HTERT RPE-1 (cell line): ENCODE measurements around the gene TMEM145.
"Not testable (repeated sequence)": the region's sequence is repeated elsewhere in the genome, so short reads cannot be mapped to it uniquely, and the experiment has no call there.

Source experiments
- in situ Hi-C: fragments of 300-500 bp; cut with MboI; formaldehyde crosslinking; loops from 4 replicates; pipeline ENCODE4 v1.14.3; 2020; ENCODE audit warnings: low sequenced_read_pairs

Gene TMEM145

DNA sequence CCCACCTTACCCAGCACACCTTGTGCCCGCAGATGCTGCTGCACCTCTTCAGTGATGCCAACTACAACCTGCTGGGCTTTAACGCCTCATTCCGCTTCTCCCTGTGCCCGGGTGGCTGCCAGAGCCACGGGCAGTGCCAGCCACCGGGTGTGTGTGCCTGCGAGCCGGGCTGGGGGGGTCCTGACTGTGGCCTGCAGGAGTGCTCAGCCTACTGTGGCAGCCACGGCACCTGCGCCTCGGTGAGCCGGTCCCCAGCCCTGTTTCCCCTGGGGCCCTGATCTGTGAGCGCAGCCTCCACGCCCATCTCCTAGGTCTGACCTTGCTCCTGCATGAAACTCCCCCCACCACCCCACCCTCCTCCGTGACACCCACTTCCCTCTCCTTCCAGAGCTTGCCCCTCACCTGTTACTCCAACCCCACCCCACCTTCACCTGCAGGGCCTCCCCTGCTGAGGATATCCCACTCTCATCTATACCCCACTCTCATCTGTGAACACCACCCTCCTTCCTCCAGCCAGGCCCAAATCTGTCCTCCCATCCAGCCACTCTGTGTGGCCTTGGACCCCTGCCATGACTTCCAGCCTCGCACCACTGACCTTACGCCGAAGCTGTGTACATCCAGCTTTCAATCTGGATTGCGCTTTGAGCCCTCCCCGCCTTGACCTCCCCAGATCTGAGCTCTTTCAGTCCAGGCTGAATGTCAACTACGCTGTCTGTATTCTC lies 21.0 kb downstream of the TMEM145 start:
- in situ Hi-C loops, result no loop called here

DNA sequence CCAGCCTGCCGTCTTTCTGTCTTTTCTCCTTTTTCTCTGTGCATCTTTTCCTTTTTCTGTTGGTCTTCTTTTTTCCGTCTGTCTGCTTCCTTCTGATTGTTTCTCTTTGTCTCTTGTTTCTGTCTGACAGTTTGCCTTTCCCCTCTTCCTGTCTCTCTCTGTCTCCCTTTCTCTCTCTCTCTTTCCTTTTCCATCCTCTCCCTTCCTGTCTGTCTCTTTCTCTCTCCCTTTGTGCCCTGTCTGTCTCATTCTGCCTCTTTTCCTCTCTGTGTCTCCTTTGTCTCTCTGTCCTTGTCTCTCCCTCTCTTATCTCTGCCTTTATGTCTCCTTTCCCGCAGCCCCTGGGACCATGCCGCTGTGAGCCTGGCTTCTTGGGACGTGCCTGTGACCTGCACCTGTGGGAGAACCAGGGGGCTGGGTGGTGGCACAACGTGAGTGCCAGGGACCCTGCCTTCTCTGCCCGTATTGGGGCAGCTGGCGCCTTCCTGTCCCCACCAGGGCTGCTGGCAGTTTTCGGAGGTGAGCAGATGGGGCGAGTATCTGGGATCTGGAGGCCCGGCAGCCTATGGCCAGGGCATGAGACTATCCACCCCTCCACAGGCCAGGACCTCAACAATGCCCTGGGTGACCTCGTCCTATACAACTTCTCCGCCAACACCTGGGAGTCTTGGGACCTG lies 21.7 kb downstream of the TMEM145 start:
- in situ Hi-C loops, result no loop called here

DNA sequence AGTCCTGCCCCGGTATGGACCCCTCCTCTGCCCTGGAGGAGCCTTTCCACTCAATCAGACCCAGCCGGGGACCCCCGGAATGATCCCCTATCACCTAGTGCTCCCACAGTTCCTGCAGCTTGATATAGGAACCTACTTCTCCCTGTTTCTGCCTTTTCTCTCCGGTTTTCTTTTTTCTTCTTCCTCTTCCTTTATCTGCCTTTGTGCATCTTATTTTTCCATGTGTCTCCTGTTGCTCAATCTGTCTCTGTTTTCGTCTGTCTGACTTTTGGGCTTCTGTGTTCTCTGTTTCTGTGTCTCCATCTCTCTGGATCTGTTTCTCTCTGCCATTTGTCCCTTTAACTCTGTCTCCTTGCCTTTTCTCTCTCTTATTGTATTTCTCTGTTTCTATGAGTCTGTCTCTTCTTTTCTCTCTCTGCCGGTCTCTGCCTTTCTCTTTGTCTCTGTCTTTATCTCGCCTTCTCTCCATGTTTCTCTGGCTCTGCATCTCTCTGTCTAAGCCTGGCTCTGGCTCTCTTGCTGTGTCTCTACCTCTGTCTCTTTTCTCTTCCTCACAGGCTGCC lies 22.3 kb downstream of the TMEM145 start:
- in situ Hi-C loops, result no loop called here

DNA sequence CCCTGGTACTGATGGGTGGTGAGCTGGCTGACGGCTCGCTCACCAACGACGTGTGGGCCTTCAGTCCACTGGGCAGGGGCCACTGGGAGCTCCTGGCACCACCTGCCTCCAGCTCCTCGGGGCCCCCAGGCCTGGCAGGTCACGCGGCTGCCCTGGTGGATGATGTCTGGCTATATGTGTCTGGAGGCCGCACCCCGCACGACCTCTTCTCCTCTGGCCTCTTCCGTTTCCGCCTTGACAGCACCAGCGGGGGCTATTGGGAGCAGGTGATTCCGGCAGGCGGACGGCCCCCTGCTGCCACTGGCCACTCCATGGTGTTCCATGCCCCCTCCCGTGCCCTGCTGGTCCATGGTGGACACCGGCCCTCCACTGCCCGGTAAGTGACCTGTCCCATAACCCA lies 22.9 kb downstream of the TMEM145 start:
- in situ Hi-C loops, result no loop called here

DNA sequence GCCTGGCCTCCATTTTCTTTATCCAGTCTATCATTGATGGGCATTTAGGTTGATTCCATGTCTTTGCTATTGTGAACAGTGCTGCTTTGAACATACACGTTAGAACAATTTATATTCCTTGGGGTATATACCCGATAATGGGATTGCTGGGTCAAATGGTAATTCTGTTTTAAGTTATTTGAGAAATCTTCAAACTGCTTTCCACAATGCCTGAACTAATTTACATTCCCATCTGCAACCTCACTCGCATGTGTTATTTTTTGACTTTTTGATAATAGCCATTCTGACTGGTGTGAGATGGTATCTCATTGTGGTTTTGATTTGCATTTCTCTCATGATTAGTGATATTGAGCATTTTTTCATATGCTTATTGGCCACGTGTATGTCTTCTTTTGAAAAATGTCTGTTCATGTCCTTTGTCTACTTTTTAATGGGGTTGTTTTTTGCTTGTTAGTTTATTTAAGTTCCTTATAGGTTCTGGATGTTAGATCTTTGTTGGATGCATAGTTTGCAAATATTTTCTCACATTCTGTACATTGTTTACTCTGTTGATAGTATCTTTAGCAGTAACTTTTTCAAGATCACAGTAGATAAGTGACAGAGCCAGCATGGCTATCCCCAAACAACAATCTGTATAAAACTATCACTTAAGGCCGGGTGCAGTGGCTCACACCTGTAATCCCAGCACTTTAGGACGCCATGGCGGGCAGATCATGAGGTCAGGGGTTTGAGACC lies 26.2 kb downstream of the TMEM145 start:
- in situ Hi-C loops, result not testable (repeated sequence)

DNA sequence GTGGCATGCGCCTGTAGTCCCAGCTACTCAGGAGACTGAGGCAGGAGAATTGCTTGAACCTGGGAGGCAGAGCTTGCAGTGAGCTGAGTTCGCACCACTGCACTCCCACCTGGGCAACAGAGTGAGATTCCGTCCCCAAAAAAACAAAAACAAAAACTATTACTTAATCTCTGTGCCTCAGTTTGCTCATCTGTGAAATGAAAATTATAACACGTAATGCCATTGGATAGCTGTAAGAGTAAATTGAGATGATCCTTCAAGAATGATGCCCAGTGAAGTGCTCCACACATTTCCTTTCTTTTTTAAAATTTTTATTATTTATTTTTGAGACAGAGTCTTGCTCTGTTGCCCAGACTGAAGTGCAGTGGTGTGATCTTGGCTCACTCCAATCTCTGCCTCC lies 26.8 kb downstream of the TMEM145 start:
- in situ Hi-C loops, result not testable (repeated sequence)

DNA sequence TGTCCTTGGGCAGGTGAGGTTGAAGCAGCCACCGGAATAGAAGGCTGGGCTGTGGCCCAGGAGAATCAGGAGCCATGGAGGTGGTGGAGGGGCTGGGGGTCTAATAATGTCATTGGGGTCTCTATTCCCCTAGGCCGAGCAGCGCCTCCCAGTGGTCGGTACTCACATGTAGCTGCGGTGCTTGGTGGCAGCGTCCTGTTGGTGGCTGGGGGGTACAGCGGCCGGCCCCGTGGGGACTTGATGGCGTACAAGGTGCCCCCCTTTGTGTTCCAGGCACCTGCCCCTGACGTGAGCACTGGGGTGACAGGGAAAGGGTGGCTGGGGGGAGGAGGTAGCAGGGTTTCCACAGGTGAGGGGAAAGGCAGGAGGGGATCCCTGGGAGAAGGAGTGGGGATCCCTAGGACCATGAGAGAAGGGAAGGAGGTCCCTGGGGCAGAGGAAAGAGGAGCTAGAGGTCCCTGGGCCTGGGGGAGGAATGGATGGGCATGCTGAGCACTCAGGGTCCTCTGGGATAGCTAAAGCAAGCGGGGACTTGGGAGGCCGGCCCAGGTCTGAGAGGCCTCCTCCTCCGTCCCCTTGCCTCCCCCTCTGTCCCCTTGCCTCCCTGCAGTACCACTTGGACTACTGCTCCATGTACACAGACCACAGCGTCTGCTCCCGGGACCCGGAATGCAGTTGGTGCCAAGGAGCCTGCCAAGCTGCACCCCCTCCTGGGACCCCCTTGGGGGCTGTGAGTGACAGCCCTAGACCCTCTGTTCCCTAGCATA lies 30.4 kb downstream of the TMEM145 start:
- in situ Hi-C loops, result no loop called here

DNA sequence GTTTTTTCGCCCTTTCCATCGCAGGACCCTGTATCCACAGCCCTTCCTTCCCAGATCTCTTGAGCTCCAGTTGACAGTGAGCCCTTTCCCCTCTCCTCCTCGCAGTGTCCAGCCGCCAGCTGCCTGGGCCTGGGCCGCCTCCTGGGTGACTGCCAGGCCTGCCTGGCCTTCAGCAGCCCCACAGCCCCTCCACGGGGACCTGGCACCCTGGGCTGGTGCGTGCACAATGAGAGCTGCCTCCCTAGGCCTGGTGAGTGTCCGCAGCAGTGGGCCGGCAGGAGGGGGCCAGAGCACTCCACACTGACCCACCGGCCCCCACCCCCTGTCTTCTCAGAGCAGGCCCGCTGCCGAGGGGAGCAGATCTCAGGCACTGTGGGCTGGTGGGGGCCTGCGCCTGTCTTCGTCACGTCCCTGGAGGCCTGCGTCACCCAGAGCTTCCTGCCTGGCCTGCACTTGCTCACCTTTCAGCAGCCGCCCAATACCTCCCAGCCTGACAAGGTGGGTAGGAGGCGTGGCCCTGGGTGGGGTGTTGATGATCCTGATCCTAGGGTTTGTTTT lies 31.3 kb downstream of the TMEM145 start:
- in situ Hi-C loops, result no loop called here

DNA sequence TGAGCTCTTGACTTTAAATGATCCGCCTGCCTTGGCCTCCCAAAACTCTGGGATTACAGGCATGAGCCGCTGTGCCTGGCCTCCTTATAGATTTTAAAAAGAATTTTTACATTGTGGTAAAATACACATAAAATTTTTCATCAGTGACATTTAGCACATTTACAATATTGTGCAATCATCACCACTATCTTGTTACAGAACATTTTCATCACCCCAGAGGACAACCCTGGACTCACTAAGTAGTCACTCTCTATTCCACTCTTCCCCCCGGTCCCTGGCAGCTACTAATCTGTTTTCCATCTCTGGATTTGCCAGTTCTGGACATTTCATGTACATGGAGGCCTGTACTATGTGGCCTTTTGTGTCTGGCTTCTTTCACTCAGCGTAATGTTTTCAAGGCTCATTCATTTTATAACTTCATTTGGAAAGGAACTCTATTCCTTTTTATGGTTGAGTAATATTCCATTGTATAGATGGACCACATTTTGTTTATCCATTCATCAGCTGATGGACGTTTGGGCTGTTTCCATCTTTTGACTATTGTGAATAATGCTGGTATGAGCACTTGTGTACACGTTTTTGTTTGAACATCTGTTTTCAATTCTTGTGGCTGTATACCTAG lies 32.2 kb downstream of the TMEM145 start:
- in situ Hi-C loops, result no loop called here

DNA sequence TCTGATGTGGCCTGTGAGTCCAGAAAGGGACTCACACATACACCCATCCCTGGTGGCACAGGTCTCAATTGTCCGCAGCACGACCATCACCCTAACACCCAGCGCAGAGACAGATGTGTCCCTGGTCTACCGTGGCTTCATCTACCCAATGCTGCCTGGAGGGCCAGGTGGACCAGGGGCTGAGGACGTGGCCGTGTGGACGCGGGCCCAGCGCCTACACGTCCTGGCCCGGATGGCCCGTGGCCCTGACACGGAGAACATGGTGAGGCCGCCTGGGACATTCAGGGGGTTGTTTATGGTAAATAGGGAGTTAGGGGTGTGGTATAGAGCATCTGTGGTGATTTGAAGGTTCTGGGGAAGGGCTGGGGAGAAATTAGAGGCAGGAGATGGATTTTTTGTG lies 35.1 kb downstream of the TMEM145 start:
- in situ Hi-C loops, result no loop called here

DNA sequence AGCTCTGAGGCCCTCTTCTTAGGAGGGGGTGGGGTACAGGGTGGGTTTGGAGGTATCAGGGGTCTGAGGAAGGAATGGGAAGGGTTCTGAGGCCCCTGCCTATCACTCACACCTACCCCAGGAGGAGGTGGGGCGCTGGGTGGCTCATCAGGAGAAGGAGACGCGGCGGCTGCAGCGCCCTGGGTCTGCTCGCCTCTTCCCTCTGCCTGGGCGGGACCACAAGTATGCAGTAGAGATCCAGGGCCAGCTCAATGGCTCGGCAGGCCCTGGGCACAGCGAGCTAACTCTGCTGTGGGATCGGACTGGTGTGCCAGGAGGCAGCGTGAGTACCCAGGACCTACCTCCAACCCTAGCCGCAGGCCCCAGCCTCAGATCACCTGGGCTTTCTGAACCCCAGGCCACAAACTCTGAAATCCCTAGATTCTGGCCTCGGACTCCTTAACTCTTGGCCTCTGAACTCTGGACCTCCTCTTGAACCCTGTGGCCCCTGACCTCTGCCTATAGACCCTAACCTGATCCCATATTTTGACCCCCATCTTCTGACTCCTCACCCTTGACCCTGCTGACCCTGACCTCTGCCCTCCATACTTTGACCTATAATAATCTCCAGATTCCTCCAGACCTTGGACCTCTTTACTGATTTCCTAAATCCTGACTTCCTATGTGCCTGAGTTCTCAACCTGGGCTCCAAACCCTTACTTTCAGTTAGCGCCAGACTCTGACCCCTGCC lies 36.4 kb downstream of the TMEM145 start:
- in situ Hi-C loops, result no loop called here

DNA sequence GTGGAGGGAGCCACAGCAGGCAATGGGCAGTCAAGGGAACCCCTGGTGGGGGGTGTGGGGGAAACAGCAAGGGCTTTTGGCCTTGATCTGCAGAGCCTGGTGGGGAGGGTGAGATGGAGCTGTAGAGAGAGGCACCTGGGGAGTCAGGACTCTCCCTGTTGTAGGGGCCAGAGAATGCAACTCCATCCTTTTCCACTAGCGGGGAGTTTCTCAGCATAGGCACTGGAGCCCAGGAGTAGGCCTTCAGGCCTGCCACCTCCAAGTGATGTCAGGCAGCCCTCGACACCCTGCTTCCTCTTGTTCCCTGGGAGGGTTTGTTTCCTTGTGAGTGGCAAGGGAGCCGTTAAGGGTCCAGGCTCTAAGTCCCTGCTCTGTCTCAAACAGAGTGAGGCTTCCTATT lies 37.3 kb downstream of the TMEM145 start:
- in situ Hi-C loops, result no loop called here

DNA sequence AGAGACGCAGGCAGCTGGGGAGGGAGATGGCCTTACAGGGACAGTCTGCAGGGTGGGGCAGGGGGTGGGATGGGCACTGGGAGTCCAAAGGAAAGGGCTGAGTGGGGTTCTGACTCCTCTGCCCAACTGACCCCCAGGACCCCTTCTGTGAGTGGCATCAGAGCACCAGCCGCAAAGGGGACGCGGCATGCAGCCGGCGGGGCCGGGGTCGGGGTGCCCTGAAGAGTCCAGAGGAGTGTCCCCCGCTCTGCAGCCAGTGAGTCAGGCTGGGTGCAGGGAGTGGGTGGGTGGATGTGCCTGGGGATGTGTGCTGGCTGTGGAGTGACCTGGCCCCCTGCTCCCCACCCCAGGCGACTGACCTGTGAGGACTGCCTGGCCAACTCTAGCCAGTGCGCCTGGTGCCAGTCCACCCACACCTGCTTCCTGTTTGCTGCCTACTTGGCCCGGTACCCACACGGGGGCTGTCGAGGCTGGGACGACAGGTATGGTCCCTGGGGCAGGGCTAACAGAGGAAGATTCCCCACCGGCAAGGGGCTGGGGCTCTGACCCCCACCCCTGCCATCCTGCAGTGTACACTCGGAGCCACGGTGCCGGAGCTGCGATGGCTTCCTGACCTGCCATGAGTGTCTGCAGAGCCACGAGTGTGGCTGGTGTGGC lies 38.1 kb downstream of the TMEM145 start:
- in situ Hi-C loops, result no loop called here

DNA sequence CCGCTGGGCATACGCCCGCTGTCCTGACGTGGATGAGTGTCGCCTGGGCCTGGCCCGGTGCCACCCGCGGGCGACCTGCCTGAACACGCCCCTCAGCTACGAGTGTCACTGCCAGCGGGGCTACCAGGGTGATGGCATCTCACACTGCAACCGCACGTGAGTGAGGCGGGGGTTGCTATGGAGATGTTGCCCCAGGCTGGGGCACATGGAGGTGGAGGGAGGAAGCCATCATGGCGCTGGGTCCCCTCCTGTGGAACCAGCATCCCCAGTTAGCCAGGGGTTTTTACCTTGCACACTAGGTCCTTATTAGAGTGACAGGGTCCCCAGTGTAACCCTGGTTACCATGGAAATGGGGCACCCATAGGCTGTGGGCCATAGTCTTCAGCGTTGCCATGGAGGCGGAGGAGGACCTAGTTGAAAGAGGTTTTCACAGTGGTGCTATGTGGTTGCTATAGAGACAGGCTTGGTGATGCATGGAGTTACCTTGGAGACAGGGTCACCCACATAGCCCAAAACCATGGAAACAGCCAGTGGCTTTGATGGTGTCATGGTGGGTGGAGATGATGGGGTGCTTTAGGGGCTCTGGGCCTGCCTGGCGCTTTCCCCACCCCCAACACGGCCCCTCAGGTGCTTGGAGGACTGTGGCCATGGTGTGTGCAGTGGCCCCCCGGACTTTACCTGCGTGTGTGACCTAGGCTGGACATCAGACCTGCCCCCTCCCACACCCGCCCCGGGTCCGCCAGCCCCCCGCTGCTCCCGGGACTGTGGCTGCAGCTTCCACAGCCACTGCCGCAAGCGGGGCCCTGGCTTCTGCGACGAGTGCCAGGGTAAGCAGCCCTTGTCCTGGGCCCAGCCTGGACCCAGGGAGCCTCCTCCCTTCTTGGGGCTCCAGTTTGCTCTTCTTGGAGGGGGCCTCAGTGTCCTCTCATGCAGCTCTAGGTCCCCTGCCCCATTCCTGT lies 39.5 kb downstream of the TMEM145 start:
- in situ Hi-C loops, result no loop called here

DNA sequence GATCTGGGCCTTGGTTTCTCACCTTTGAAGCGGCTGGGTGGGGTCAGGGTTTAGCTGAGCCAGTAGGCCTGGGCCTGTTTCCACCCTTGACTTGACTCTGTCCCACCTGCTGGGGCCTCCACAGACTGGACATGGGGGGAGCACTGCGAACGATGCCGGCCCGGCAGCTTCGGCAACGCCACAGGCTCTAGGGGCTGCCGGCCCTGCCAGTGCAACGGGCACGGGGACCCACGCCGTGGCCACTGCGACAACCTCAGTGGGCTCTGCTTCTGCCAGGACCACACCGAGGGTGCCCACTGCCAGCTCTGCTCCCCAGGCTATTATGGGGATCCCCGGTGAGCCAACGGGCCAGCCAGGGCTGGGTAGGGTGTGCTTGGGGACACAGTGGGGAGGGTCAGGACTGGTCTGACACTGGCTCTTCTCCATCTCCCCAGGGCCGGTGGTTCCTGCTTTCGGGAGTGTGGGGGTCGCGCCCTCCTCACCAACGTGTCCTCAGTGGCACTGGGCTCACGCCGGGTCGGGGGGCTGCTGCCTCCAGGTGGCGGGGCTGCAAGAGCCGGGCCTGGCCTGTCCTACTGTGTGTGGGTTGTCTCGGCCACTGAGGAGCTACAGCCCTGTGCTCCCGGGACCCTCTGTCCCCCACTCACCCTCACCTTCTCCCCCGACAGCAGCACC lies 40.4 kb downstream of the TMEM145 start:
- in situ Hi-C loops, result no loop called here

DNA sequence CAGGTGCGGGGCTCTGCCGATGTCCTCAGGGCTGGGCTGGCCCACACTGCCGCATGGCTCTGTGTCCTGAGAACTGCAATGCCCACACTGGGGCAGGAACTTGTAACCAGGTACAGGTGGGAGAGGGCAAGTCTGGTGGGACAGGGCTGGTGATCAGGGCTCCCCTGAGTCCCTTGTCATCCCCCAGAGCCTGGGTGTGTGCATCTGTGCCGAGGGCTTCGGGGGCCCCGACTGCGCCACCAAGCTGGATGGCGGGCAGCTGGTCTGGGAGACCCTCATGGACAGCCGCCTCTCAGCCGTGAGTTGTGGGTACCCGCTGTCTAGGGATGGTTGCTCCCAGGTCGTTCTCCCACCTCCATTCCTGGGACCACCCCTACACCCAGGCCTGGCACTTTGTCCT lies 42.8 kb downstream of the TMEM145 start:
- in situ Hi-C loops, result no loop called here

DNA sequence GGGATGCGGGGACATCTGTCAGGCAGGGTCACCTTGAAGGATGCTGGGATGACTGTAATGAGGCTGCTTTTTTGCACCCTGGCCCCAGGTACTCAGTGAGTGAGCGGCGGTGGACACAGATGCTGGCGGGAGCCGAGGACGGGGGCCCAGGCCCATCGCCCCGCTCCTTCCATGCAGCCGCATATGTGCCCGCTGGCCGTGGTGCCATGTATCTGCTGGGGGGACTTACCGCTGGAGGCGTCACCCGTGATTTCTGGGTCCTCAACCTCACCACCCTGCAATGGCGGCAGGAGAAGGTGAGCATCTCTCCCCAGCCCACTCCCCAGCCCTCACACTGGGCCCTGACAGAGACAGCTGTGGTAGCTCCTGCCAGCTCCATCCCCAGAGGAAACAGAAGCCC lies 43.6 kb downstream of the TMEM145 start:
- in situ Hi-C loops, result no loop called here
